Neuron (in vitro differentiated cells): ENCODE data around the gene XYLT1.

Source experiments
- H2AFZ ChIP-seq: one replicate; pipeline ENCODE4 v1.6.1; 2013; ENCODE audit warnings: low read depth, mild to moderate bottlenecking, inconsistent platforms, low read length, moderate library complexity
- H3K27me3 ChIP-seq: one replicate; pipeline ENCODE4 v1.6.1; 2013; ENCODE audit warnings: low read length; ENCODE audit not compliant: insufficient read depth
- H3K36me3 ChIP-seq: one replicate; pipeline ENCODE4 v1.6.1; 2013; ENCODE audit warnings: low read length; ENCODE audit not compliant: insufficient read depth
- H3K4me1 ChIP-seq: one replicate; pipeline ENCODE4 v1.6.1; 2013; ENCODE audit warnings: low read length; ENCODE audit not compliant: insufficient read depth
- H3K4me3 ChIP-seq: 2 replicates; pipeline ENCODE4 v1.5.1; 2013; ENCODE audit warnings: mild to moderate bottlenecking, low read length, moderate library complexity
- H3K9me3 ChIP-seq: one replicate; pipeline ENCODE4 v1.6.1; 2013; ENCODE audit warnings: low read length

XYLT1 gene

DNA sequence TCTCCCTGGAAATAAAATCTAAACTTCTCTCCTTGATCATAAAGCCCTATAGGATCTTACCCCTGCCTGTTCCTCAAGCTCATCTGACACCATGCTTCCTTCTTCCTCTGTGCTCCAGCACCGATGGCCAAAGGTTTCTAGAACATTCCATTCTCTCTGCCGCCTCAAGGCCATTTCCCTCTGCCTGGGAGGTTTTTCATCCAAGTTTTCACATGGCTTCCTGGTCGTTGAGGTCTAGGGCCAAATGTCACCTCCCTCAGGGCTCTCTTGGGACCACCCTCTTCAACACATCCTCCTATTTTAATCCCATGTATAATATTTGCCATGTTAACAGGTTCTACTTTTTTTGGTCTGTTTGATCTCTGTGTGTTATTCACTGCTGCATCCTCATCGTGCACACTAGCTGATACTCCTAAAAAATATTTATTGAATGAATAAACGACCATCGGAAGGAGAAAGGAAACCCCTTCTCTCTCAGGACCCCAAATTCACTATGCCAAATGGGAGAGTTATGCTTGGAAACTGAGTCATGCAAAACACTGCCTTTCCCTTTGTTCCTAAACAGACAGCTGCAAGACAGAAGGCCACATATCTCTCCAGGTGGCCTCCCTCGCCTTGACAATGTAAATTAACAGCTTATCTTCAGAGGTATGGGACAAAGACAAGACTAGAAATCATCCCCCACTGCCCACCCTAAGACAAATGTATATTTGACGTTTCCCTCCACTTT is 78.5 kb downstream of the XYLT1 start:
- H3K36me3 ChIP-seq, result no peaks in the 10 kb centered on the region
- H2AFZ ChIP-seq, result no peak overlapping the region
- no peaks in the 10 kb centered on the region for H3K27me3 ChIP-seq
- no peak overlapping the region for H3K4me3 ChIP-seq
- H3K9me3 ChIP-seq, result no peaks in the 10 kb centered on the region
- no peaks in the 10 kb centered on the region for H3K4me1 ChIP-seq

DNA sequence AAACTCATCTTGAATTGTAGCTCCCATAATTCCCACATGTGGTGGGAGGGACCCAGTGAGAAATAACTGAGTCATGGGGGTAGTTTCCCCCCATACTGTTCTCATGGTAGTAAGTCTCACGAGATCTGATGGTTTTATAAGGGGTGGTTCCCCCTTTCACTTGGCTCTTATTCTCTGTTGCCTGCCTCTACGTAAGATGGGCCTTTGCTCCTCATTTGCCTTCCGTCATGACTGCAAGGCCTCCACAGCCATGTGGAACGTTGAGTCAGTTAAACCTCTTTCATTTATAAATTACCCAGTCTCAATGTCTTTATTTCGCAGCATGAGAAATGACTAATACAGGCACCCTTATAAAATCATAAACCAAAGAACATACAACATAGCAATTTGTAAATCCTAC is 79.0 kb downstream of the XYLT1 start:
- no peak overlapping the region for H2AFZ ChIP-seq
- no peaks in the 10 kb centered on the region for H3K27me3 ChIP-seq
- no peaks in the 10 kb centered on the region for H3K9me3 ChIP-seq
- H3K4me3 ChIP-seq, result no peak overlapping the region
- H3K4me1 ChIP-seq, result no peaks in the 10 kb centered on the region
- no peaks in the 10 kb centered on the region for H3K36me3 ChIP-seq

DNA sequence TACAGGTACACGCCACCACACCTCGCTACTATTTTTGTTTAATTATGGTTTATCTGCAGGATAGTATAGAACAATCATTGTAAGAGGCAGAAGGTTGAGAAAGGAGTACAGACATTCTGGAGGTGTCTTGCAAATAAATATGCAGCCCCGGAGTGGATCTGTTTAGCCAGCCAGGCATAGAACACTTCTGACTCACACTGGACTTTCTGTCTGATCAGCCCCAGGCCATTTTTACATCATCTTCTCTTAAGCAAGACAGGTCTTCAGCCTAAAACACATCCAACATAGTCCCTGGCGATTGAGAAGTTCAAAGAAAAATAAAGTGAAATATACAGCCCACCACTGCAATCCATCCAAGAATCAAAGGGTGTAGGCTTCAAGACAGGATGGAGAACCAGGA is 81.4 kb downstream of the XYLT1 start:
- Histone ChIP-seq H3K4me1 (no peaks in the 10 kb centered on the region), H3K9me3 (no peaks in the 10 kb centered on the region), H3K4me3 (no peak overlapping the region), H3K36me3 (no peaks in the 10 kb centered on the region), H3K27me3 (no peaks in the 10 kb centered on the region), H2AFZ (no peak overlapping the region)

DNA sequence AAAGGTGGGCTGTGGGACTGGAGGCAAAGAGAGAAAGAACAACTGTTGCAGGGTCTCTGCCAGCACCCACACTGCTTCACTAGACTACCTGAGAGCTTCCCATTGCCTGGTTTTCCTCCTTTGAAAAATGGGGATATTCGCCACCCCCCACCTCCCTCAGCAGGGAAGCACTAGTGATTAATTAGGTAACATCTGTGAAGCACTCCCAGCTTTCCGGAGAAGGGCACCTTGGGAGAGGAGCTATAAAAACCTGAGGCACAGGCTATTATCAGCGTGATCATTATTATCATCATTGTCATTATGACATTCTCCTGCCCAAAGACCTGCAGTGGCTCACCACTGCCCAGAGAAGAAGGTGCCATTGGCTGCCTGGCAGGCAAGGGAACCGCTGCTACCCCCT is 83.5 kb downstream of the XYLT1 start:
- Histone ChIP-seq H2AFZ (no peak overlapping the region), H3K9me3 (no peaks in the 10 kb centered on the region), H3K27me3 (no peaks in the 10 kb centered on the region), H3K36me3 (no peaks in the 10 kb centered on the region), H3K4me3 (no peak overlapping the region), H3K4me1 (no peaks in the 10 kb centered on the region)

- Histone ChIP-seq H3K36me3 (no peaks in the 10 kb centered on the region), H2AFZ (no peak overlapping the region), H3K4me3 (no peak overlapping the region), H3K9me3 (no peaks in the 10 kb centered on the region), H3K4me1 (no peaks in the 10 kb centered on the region), H3K27me3 (no peaks in the 10 kb centered on the region)
Observed at GRCh38 chr16:17386229-17386628, 84.5 kb downstream of the XYLT1 start.

GRCh38 chr16:17384471-17384870 is 86.3 kb downstream of the XYLT1 start:
- Histone ChIP-seq H3K4me1 (peaks cover 6% of the 10 kb centered on the region), H2AFZ (no peak overlapping the region), H3K27me3 (no peaks in the 10 kb centered on the region), H3K36me3 (no peaks in the 10 kb centered on the region), H3K4me3 (no peak overlapping the region), H3K9me3 (no peaks in the 10 kb centered on the region)

DNA sequence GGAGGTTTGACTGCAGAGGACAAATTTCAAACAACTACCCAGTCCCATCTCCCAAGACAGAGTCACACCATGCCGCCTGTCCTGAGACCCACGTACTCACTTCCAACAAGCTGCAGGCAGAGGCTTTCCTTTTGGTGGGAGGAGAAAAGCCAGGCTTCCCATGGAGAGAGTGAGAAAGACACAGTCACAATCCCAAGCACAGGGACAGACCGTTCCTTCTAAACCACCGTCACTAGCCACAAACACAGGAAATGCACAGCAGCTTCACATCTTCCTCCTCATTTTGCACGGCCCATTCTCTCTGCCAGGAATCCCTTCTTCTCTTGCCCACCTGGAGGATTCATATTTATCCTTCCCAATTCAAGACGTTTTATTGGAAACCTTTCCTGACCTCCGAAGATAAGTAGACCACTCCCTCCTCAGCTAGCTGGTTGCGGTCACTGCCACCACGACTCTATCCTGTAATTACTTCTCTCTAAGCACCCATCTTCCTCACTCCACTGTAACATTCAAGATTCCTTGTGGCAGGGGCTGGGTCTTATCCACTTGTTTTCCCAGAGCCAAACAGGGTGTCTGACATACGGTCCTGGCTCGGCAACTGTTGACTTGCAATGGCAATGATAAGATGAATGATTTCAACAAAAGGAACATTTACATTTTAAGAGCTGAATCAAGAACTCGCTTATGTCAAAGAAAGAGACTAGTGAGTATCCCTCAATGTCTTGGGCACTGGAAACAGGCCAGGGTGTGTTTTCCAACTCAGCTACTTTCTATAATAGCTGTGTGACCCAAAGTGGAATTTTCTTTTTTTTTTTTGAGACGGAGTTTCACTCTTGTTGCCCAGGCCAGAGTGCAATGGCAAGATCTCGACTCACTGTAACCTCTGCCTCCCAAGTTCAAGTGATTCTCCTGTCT is 87.6 kb downstream of the XYLT1 start:
- H3K4me1 ChIP-seq, result peaks cover 6% of the 10 kb centered on the region
- H3K27me3 ChIP-seq, result no peaks in the 10 kb centered on the region
- H3K36me3 ChIP-seq, result no peaks in the 10 kb centered on the region
- H3K9me3 ChIP-seq, result no peaks in the 10 kb centered on the region
- no peak overlapping the region for H2AFZ ChIP-seq
- no peak overlapping the region for H3K4me3 ChIP-seq

- Histone ChIP-seq H3K27me3 (no peaks in the 10 kb centered on the region), H3K9me3 (no peaks in the 10 kb centered on the region), H2AFZ (no peak overlapping the region), H3K4me1 (peaks cover 12% of the 10 kb centered on the region), H3K4me3 (no peak overlapping the region), H3K36me3 (no peaks in the 10 kb centered on the region)
Observed at GRCh38 chr16:17382514-17382913, 88.2 kb downstream of the XYLT1 start.

DNA sequence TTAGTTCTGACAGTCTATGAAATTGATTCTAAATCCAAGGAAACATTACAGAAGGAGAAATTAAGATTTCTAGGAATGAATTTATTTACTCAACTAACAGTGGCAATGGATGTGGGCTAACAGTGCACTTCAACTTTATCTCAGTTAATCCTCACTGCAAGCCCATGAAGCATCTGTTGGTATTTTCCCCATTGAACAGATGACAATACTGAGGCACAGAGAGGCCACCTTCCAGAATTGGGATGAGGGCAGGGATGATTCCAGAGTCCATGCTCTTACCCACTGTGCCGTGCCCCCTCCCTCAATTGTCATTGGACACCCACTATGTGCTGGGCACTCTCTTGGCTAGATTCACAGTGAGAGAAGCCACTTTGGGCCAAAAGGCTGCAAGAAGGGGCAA is 89.0 kb downstream of the XYLT1 start:
- no peak overlapping the region for H2AFZ ChIP-seq
- H3K4me1 ChIP-seq, result peaks cover 17% of the 10 kb centered on the region
- no peaks in the 10 kb centered on the region for H3K36me3 ChIP-seq
- H3K27me3 ChIP-seq, result no peaks in the 10 kb centered on the region
- no peak overlapping the region for H3K4me3 ChIP-seq
- H3K9me3 ChIP-seq, result no peaks in the 10 kb centered on the region

GRCh38 chr16:17380613-17381012 is 90.1 kb downstream of the XYLT1 start:
- Histone ChIP-seq H2AFZ (no peak overlapping the region), H3K4me1 (peaks cover 17% of the 10 kb centered on the region), H3K36me3 (no peaks in the 10 kb centered on the region), H3K27me3 (no peaks in the 10 kb centered on the region), H3K4me3 (no peak overlapping the region), H3K9me3 (no peaks in the 10 kb centered on the region)

DNA sequence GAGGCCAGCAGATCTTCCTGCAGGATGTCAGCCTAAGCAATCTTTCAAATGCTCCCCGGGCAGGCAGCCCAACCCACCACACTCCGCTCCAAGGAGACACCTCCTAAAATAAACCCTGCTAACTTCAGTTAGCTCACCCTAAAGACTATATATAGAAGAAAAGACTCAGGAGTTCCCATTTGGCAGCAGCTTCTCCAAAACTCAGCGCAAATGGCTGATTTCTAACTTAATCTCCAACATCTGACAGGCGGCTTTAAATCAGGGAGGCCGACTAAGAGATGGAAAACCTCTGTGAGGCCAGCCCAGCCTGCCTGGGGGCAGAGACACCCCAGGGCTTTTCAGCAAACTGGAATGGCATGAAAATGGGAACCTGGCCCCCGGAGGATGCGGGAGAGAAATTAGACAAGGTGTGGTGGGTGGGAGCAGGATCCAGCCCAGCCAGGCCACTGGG is 91.6 kb downstream of the XYLT1 start:
- H2AFZ ChIP-seq, result no peak overlapping the region
- no peaks in the 10 kb centered on the region for H3K27me3 ChIP-seq
- H3K36me3 ChIP-seq, result no peaks in the 10 kb centered on the region
- H3K4me3 ChIP-seq, result no peak overlapping the region
- no peaks in the 10 kb centered on the region for H3K9me3 ChIP-seq
- H3K4me1 ChIP-seq, result peaks cover 17% of the 10 kb centered on the region

DNA sequence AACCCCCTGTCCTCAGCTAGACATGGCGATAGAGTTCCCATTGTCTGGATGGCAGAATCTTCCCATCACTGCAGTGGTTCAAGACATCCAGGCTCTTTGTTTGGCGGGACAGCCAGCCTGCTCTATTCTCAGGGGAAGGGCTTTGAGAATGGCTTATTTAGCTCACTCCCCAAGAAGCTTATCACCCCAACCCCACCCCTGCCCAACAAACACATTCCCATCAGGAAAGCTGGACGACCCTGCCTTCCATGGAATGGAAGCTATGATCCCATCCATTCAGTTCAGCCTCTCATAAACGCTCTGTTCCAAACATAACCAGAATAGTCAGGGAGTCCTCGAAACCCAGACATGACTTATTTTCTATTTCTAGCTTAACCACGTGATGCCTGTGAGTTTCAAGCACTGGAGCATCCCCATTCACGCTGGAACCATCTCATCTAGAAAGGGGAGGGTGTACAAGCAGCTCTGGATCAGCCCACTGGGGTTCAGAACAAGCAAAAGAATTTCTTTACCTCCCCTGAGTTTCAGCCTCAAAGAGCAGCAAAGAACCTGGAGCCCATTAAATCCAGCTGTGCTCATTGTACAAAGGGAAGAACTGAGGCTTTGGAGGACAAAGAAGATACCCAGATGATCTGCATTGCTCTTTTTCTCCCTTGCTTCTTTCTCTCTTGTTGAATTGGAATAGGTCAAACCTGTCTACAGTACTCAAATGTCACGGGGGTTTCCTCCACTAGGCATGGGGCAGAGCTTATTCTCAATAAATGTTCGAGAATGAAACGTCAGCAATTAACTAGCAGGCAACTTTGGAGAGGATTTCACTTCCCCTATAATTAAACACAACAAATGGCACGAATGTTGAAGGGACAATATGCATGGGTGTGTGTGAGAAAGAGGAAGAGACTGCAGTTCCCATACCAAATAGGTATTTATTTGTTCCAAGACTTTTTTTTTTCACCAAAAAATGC is 93.1 kb downstream of the XYLT1 start:
- H3K9me3 ChIP-seq, result no peaks in the 10 kb centered on the region
- H3K4me1 ChIP-seq, result peaks cover 17% of the 10 kb centered on the region
- H2AFZ ChIP-seq, result no peak overlapping the region
- no peaks in the 10 kb centered on the region for H3K27me3 ChIP-seq
- no peaks in the 10 kb centered on the region for H3K36me3 ChIP-seq
- H3K4me3 ChIP-seq, result no peak overlapping the region
